DND-41 (cell line): Measurements from ENCODE around the gene ZDHHC11.

Experiments
- ATAC-seq: fragments of 200-7000 bp; cut with Tn5 transposase; 3 replicates; pipeline ENCODE4 v1.9.1; 2021; ENCODE audit warnings: low read depth; ENCODE audit not compliant: insufficient read depth
- DNase-seq: peaks from one replicate; pipeline ENCODE4 v3.0.0-alpha.2; 2020
- H2AFZ ChIP-seq: 2 replicates; pipeline ENCODE4 v1.6.0; 2012; ENCODE audit warnings: low read depth, low read length
- H3K27ac ChIP-seq: 2 replicates; pipeline ENCODE4 v1.5.1; 2012; ENCODE audit warnings: low read length, inconsistent platforms
- H3K27me3 ChIP-seq: fragments of 200-600 bp; sonication (generic); 2 replicates; pipeline ENCODE4 v1.6.0; 2012; ENCODE audit warnings: low read length, mild to moderate bottlenecking, inconsistent platforms; ENCODE audit not compliant: insufficient read depth, poor library complexity
- H3K36me3 ChIP-seq: 2 replicates; pipeline ENCODE4 v1.5.1; 2012; ENCODE audit warnings: low read length, inconsistent platforms; ENCODE audit not compliant: insufficient read depth
- H3K4me1 ChIP-seq: 2 replicates; pipeline ENCODE4 v1.5.1; 2012; ENCODE audit warnings: mild to moderate bottlenecking, low read length; ENCODE audit not compliant: insufficient read depth
- H3K4me2 ChIP-seq: 2 replicates; pipeline ENCODE4 v1.6.0; 2012; ENCODE audit warnings: mild to moderate bottlenecking, moderate library complexity, low read length, inconsistent platforms; ENCODE audit not compliant: insufficient read depth
- H3K4me3 ChIP-seq, 2 experiments: fragments of 200-600 bp in 1 of 2; shearing (Covaris generic) in 1 of 2; 2 replicates each; pipeline ENCODE4 v1.5.1; 2012 to 2016; ENCODE audit warnings: inconsistent platforms in 2 of 2, low read length in 2 of 2, mild to moderate bottlenecking in 2 of 2, low read depth in 1 of 2, moderate library complexity in 1 of 2
- H3K79me2 ChIP-seq: 2 replicates; pipeline ENCODE4 v1.6.0; 2012; ENCODE audit warnings: low read length, inconsistent platforms; ENCODE audit not compliant: insufficient read depth
- H3K9ac ChIP-seq: 2 replicates; pipeline ENCODE4 v1.6.0; 2012; ENCODE audit warnings: low read depth, mild to moderate bottlenecking, inconsistent platforms, low read length, moderate library complexity
- H3K9me3 ChIP-seq: 2 replicates; pipeline ENCODE4 v1.5.1; 2012; ENCODE audit warnings: low read length, moderate library complexity, mild to moderate bottlenecking, inconsistent platforms; ENCODE audit not compliant: insufficient read depth, severe bottlenecking
- H4K20me1 ChIP-seq: 2 replicates; pipeline ENCODE4 v1.6.0; 2012; ENCODE audit warnings: low read length; ENCODE audit not compliant: insufficient read depth
- CTCF ChIP-seq: IDR thresholded peaks from 2 replicates; pipeline ENCODE4 v1.5.1; 2012; ENCODE audit warnings: borderline replicate concordance, low read length, moderate library complexity, mild to moderate bottlenecking; ENCODE audit not compliant: poor library complexity, severe bottlenecking; ENCODE audit errors: extremely low read depth
- EZH2 ChIP-seq: IDR thresholded peaks from 3 replicates; pipeline ENCODE4 v1.6.1; 2012; ENCODE audit warnings: borderline replicate concordance, low read depth, mild to moderate bottlenecking, moderate library complexity, low read length, inconsistent platforms; ENCODE audit not compliant: severe bottlenecking

ZDHHC11 gene

GRCh38 chr5:860506-861150, 9.8 kb upstream of the ZDHHC11 start:
- ATAC-seq: no peak
- peaks cover 42% of the 10 kb centered on the region for H3K36me3 ChIP-seq
- peaks cover 58% of the 10 kb centered on the region for H4K20me1 ChIP-seq
- no peaks in the 10 kb centered on the region for H3K27me3 ChIP-seq
- no peaks in the 10 kb centered on the region for H3K4me1 ChIP-seq
- no peak overlapping the region for H3K4me2 ChIP-seq
- H3K4me3 ChIP-seq: no peak overlapping the region
- H3K79me2 ChIP-seq: no peaks in the 10 kb centered on the region
- TF ChIP-seq EZH2 (no peak), CTCF (no peak)
- DNase-seq: no peak
- H3K27ac ChIP-seq: no peak overlapping the region
- H2AFZ ChIP-seq: no peak overlapping the region
- no peaks in the 10 kb centered on the region for H3K9me3 ChIP-seq
- H3K9ac ChIP-seq: no peak overlapping the region

GRCh38 chr5:859798-860296, 9.1 kb upstream of the ZDHHC11 start:
- no peak overlapping the region for H3K4me3 ChIP-seq
- peaks cover 58% of the 10 kb centered on the region for H4K20me1 ChIP-seq
- H3K4me1 ChIP-seq: no peaks in the 10 kb centered on the region
- H2AFZ ChIP-seq: no peak overlapping the region
- no peak for DNase-seq
- H3K27ac ChIP-seq: no peak overlapping the region
- H3K9me3 ChIP-seq: no peaks in the 10 kb centered on the region
- H3K4me2 ChIP-seq: no peak overlapping the region
- no peaks in the 10 kb centered on the region for H3K79me2 ChIP-seq
- no peak overlapping the region for H3K9ac ChIP-seq
- no peak for ATAC-seq
- peaks cover 34% of the 10 kb centered on the region for H3K36me3 ChIP-seq
- no peaks in the 10 kb centered on the region for H3K27me3 ChIP-seq
- TF ChIP-seq EZH2 (no peak), CTCF (no peak)

GRCh38 chr5:859391-859790, 8.6 kb upstream of the ZDHHC11 start:
- no peak for ATAC-seq
- Histone ChIP-seq H3K79me2 (no peaks in the 10 kb centered on the region), H3K27ac (no peak overlapping the region), H4K20me1 (peaks cover 55% of the 10 kb centered on the region), H3K4me2 (no peak overlapping the region), H3K36me3 (peaks cover 29% of the 10 kb centered on the region), H3K9ac (no peak overlapping the region), H3K4me1 (no peaks in the 10 kb centered on the region), H3K9me3 (no peaks in the 10 kb centered on the region), H3K27me3 (no peaks in the 10 kb centered on the region), H2AFZ (no peak overlapping the region), H3K4me3 (no peak overlapping the region)
- TF ChIP-seq CTCF: no peak
- no peak for TF ChIP-seq EZH2
- DNase-seq: no peak
